ENCODE measurements around the gene HPS6. TPM values are rescaled to one million over a fixed set of nuclear protein-coding genes. Genes with fewer than 3 reads are reported as not detected.

The HPS6 gene
- total RNA-seq, 1 experiment from 2014 or later = 18.7 TPM

DNA sequence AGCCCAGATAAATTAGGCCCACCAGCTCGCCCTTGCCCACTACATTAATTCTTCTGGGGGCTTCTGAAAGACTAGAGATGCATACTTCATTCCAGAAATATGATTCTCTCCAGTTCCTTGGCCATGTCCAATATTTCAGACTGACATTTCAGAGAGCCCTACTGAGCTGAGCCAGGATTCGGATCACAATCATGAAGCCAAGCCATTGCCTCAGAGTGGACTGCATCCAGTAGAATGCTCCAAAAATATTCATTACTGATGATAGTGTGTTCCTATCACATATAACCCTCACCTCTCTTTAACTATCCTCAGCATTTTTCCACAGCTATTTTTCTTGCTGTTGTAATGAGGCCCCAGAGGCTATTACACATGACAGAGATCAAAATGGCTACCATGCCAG lies 47.9 kb upstream of the HPS6 start:
- no peaks in the 10 kb centered on the region for H3K9me3 Mint-ChIP-seq
- no peaks in the 10 kb centered on the region for H3K79me1 ChIP-seq (ENCODE audit: insufficient read depth, low read depth, low read length, poor library complexity, severe bottlenecking)

More for the DNA sequence above, 47.9 kb upstream of the HPS6 start:
- Histone ChIP-seq H3K79me2 (ENCODE audit: insufficient read depth, low read length) (no peaks in the 10 kb centered on the region; the same call in 1 of the 2 replicates), H2BK15ac (ENCODE audit: low read depth, low read length) (no peak overlapping the region), H3T11ph (ENCODE audit: low read length) (no peak overlapping the region), H3K18ac (ENCODE audit: insufficient read length, low read depth, low read length) (no peak overlapping the region), H4K5ac (ENCODE audit: insufficient read length, low read depth, low read length) (no peak overlapping the region), H4K91ac (ENCODE audit: insufficient read length, low read depth, low read length) (no peak overlapping the region), H2BK20ac (ENCODE audit: low read depth, low read length, poor library complexity, severe bottlenecking) (no peak overlapping the region), H3K23ac (ENCODE audit: insufficient read length, low read depth, low read length) (no peak overlapping the region), H3K4ac (ENCODE audit: low read depth, low read length) (no peak overlapping the region), H2AK5ac (ENCODE audit: insufficient read length, low read length) (no peak overlapping the region), H3K4me2 (ENCODE audit: insufficient read depth, insufficient read length, low read length) (no peak overlapping the region), H2BK5ac (ENCODE audit: insufficient read length, low read length) (no peak overlapping the region), H3K14ac (ENCODE audit: insufficient read depth, low read length) (no peak overlapping the region), H3K27me3 (ENCODE audit: insufficient read depth, low read length) (no peaks in the 10 kb centered on the region), H2BK12ac (ENCODE audit: insufficient read length, low read depth, low read length) (no peak overlapping the region), H2BK120ac (ENCODE audit: low read depth, low read length, poor library complexity, severe bottlenecking) (no peak overlapping the region), H4K20me1 (ENCODE audit: control insufficient read depth, insufficient read depth, insufficient read length) (no peaks in the 10 kb centered on the region), H4K8ac (replicated peaks; ENCODE audit: insufficient read length, low read depth, low read length) (no peak overlapping the region), H3K9me3 (ENCODE audit: control insufficient read depth, low read depth, low read length) (no peaks in the 10 kb centered on the region), H3K23me2 (ENCODE audit: insufficient read length, low read depth, low read length, poor library complexity, severe bottlenecking) (no peaks in the 10 kb centered on the region), H3K4me1 (ENCODE audit: insufficient read depth, low read length) (no peaks in the 10 kb centered on the region), H2AFZ (ENCODE audit: low read length) (no peak overlapping the region), H3K56ac (ENCODE audit: insufficient read length, low read depth, low read length) (no peak overlapping the region), H3K9ac (ENCODE audit: extremely low read depth, insufficient read length, low read length) (no peak overlapping the region), H3K27ac (ENCODE audit: insufficient read length, low read depth, low read length) (no peak overlapping the region)
- Mint-ChIP-seq H3K27me3 (ENCODE audit: low read depth) (no peaks in the 10 kb centered on the region), H3K4me3 (no peak overlapping the region), H3K4me1 (no peaks in the 10 kb centered on the region), H3K36me3 (ENCODE audit: insufficient read depth in 1 of 3, low read depth in 3 of 3) (peaks cover 4 to 14% (median 13%) of the 10 kb centered on the region in 3 experiments), H3K27ac (no peak overlapping the region)
- WGBS (ENCODE audit: extremely low coverage, insufficient read length, low lambda C conversion rate) = no CpG with 5 or more reads among the region's 2 CpGs
- no peak for DNase-seq
- TF ChIP-seq, protein P1, sequence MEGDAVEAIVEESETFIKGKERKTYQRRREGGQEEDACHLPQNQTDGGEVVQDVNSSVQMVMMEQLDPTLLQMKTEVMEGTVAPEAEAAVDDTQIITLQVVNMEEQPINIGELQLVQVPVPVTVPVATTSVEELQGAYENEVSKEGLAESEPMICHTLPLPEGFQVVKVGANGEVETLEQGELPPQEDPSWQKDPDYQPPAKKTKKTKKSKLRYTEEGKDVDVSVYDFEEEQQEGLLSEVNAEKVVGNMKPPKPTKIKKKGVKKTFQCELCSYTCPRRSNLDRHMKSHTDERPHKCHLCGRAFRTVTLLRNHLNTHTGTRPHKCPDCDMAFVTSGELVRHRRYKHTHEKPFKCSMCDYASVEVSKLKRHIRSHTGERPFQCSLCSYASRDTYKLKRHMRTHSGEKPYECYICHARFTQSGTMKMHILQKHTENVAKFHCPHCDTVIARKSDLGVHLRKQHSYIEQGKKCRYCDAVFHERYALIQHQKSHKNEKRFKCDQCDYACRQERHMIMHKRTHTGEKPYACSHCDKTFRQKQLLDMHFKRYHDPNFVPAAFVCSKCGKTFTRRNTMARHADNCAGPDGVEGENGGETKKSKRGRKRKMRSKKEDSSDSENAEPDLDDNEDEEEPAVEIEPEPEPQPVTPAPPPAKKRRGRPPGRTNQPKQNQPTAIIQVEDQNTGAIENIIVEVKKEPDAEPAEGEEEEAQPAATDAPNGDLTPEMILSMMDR (conservative IDR thresholded peaks at IDR 0.05) = no peak
